Measurements from ENCODE around the gene LPIN2. TPM values are rescaled to one million over a fixed set of nuclear protein-coding genes. Genes with fewer than 3 reads are reported as not detected.
A peak's percentile ranks its signal among the peaks of the same experiment; 100 is the strongest.

The LPIN2 gene
- total and polyA plus RNA-seq, 2 of the 13 experiments (the other 11 are each of a cell fraction or from before 2014, with no cell fraction given) = 46.0 to 119 TPM

DNA sequence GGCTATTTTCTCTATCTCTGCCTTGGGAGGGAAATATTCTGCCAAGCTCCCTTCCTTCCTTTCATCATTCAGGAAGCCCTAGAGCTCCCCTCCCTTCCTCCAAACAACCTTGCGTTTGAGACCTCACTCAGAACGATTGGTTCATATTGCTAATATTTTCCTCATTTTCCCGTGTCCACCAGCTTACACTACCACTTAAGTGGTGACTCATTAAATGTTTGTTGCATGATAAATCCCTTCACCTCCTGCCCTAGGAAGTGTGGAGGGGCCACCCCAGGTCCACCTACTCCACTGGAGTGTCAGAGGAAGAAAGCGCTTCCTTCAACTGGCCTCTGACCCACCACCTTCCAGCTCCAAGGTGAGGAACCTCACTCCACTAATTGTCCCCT lies 2.3 kb upstream of the LPIN2 start (continued):
- TF ChIP-seq, protein P1, sequence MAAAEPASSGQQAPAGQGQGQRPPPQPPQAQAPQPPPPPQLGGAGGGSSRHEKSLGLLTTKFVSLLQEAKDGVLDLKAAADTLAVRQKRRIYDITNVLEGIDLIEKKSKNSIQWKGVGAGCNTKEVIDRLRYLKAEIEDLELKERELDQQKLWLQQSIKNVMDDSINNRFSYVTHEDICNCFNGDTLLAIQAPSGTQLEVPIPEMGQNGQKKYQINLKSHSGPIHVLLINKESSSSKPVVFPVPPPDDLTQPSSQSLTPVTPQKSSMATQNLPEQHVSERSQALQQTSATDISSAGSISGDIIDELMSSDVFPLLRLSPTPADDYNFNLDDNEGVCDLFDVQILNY (CRISPR knock-in tag; conservative IDR thresholded peaks at IDR 0.05) = no peak
- TF ChIP-seq SMARCE1 (IDR thresholded peaks at IDR 0.05; ENCODE audit: borderline replicate concordance) (no peak), HOXD1 (CRISPR knock-in tag; IDR thresholded peaks at IDR 0.05) (no peak), ZNF883 (CRISPR knock-in tag; IDR thresholded peaks at IDR 0.05; ENCODE audit: not compliant biosample characterization) (no peak), MAZ (IDR thresholded peaks at IDR 0.05; ENCODE audit: borderline replicate concordance, low read depth, low read length) (no peak), MAZ (CRISPR knock-in tag; IDR thresholded peaks at IDR 0.05; ENCODE audit: low read depth) (no peak), FOXK1 (CRISPR knock-in tag; IDR thresholded peaks at IDR 0.05; ENCODE audit: borderline replicate concordance, low read depth) (peak; percentile 18; the same call in 1 of the 2 replicates)

DNA sequence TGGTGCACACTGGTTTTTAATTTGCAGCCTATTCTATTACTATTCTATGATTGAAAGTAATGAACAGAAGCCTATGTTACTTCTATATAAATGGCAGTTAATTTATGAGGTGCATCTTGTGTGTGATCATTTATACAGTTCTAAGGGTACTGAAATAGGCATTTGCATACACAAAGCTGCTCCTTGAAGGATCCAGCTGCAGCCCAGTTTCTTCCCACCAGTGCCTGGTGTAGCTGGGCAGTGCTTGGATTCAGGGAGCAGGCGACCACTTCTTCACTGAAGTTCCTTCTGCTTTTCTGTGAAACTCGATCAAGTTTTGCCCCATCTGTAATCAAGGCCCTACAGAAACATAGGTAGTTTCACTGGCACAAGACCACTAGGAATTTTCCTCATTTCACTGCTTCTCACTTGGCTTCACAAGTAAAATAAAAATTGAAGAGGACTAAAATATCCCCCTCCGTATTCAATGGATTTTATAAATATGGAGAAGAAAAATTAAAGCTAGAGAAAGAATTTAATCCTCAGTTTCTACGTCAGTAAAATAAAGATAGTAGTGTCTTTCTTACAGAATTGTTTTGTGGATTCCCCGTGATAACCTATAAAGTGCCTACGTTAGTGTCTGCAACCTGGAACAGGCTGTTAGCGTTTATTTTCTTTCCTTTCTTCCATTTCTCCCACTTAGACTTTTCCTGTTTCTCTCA lies 1.7 kb upstream of the LPIN2 start:
- 53% methylated on average over 7 of the region's 7 CpGs for whole genome bisulfite sequencing (ENCODE audit: low lambda C conversion rate)
- ChIA-PET POLR2A (interaction anchor here (0.9 to 5.1 kb wide), 10 partner anchors 12 to 233 kb away, joined by 3 to 26 read pairs (median 8); partner anchors contain the start of gene MYL12A), CTCF (ENCODE audit: low intra/inter-chr PET ratio, low total read pairs) (no interaction called here)
- no peak overlapping the region for H2AFZ ChIP-seq (ENCODE audit: low read length)
- no peaks in the 10 kb centered on the region for H3K9me3 ChIP-seq (ENCODE audit: low read length)
- FAIRE-seq = no peak
- no peak for ATAC-seq
- H3K4me2 ChIP-seq (ENCODE audit: low read depth, low read length) = peak overlapping the region; percentile 69
- in situ Hi-C loops (cut with HindIII; ENCODE audit: extremely low pct_ligation_motif_present, low pct_unique_long_range_greater_than_20kb) (loop anchor here (5.0 kb wide), 1 partner anchor 48 kb away; no protein-coding TSS in a partner anchor), intact Hi-C loops (cut with micrococcal nuclease; ENCODE audit: unreplicated experiment) (loop anchor here (5.0 kb wide), 1 partner anchor 113 kb away; no protein-coding TSS in a partner anchor)
- H3K9ac ChIP-seq (ENCODE audit: insufficient read depth, low read depth, low read length) = peak overlapping the region; percentile 80
- H3K4me1 ChIP-seq (ENCODE audit: insufficient read depth, low read length) = peaks cover 67% of the 10 kb centered on the region
- DNase-seq (ENCODE audit: low spot score) = no peak
- H3K36me3 ChIP-seq (replicated peaks in 1 of 2; ENCODE audit: control insufficient read depth in 1 of 2, insufficient read depth in 2 of 2, low read length in 2 of 2) = peaks cover 1 to 19% of the 10 kb centered on the region in 2 experiments; a peak in 2 of 5 replicates
- 0 out of 2 replicates have a peak, but pooled peaks have one; percentile 5 for TF ChIP-seq KAT8 (CRISPR knock-in tag; IDR thresholded peaks at IDR 0.05)
- 0 out of 2 replicates have a peak, but pooled peaks have one; percentile 19 for TF ChIP-seq ZNF431 (CRISPR knock-in tag; IDR thresholded peaks at IDR 0.05; ENCODE audit: borderline replicate concordance, low read depth)
- TF ChIP-seq SSRP1 (CRISPR knock-in tag; IDR thresholded peaks at IDR 0.05) = no peak
- H4K20me1 ChIP-seq (ENCODE audit: insufficient read depth, low read length) = peaks cover 20% of the 10 kb centered on the region
- TSS peak; percentile 54 for BruUV-seq (replicated peaks)
- no peaks in the 10 kb centered on the region; a peak in 1 of 5 replicates for H3K27me3 ChIP-seq (ENCODE audit: control insufficient read depth in 1 of 2, insufficient read depth in 2 of 2, low read length in 2 of 2)
- peak overlapping the region; percentile 30 to 69 (median 66); a peak in 5 of 6 replicates for H3K4me3 ChIP-seq (replicated peaks in 1 of 3; ENCODE audit: insufficient read depth in 1 of 3, low read depth in 2 of 3, low read length in 3 of 3)
- peaks cover 27% of the 10 kb centered on the region for H3K79me2 ChIP-seq (ENCODE audit: insufficient read depth, low read length)
- H3K27ac ChIP-seq (ENCODE audit: extremely low read length, insufficient read depth, low read length) = peak overlapping the region; percentile 91

Data from HepG2 (cell line).